NCI-H1105 treated with DMSO at 0.1 percent for 48 hours (cell line): ENCODE measurements around the gene TRIP6.
A peak's percentile ranks its signal among the peaks of the same experiment; 100 is the strongest.
"Not testable (repeated sequence)": the region's sequence is repeated elsewhere in the genome, so short reads cannot be mapped to it uniquely, and the experiment has no call there.

Source experiments
- DNase-seq: peaks from one replicate; lab custom pipeline; 2025; lab: John Stamatoyannopoulos, UW

TRIP6 gene

GRCh38 chr7:100890653-100891567 is 23.7 kb downstream of the TRIP6 start:
- no peak for DNase-seq

DNA sequence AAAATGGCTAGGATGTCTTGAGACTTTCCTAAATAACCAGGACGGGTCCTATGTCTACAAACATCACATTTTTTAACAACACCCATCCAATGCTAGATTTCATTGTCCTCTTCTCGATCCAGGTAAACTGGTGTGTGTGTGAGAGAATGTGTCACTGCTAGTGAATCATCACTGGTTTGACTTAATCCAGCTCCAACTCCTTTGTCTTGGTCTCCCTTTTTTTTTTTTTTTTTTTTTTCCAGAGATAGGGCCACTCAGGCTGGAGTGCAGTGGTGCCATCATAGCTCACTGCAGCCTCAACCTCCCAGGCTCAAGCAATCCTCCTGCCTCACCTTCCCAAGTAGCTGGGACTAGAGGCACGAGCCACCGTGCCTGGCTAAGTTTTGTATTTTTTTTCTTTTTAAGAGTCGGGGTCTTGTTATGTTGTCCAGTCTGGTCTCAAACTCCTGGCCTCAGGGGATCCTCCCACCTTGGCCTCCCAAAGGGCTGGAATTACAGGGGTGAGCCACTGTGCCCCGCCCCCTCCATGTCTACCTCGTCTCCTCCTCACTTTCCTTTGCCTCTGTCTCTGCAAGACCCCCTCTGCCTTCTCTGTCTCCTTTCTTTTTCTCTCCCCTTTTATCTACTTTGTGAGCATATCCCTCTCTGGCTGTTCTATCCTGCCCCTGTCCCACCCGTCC is 24.5 kb downstream of the TRIP6 start:
- no peak for DNase-seq

DNA sequence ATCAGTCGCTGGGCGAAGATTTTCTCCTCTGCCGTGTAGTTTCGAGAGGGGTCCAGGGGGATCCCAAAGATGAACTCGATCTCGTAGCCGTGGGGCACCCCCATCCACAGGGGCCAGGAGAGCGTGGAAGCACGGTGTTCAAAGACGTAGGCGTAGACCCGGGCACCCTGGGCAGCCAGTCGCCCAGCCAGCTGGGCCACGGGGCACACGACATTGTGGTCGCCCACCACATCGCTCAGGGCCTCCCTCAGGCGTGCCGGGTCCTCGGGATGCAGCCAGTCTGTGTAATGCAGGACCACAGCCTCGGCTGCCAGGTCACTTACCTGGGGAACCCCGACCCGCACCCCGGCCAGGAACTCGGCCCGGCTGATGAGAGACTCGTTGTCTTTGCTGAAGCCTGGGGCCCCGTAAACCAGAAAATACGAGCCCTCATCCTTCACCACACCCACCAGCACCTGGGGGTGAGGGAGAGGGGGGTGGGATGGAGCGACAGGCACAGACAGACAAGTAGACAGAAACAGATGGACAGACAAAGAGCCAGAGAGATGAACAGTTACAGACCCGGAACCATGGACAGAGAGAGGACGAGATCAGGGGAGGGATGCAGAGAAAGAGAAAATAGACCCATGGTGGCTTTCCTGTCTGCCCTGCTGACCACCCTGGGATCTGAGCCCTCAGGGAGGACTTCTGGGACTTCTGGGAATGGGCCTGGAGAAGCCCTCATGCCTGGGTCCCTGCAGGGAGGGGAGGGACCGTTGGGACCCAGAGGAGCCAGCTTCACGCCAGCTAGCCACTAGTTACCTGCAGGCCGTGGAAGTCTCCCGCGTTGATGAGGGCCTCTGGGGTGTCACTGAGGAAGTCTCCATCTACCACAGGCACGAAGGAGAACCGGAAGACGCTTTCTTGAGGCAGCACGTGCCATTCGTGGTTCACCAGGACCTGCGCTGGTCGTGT is 25.5 kb downstream of the TRIP6 start:
- DNase-seq, result no peak

DNA sequence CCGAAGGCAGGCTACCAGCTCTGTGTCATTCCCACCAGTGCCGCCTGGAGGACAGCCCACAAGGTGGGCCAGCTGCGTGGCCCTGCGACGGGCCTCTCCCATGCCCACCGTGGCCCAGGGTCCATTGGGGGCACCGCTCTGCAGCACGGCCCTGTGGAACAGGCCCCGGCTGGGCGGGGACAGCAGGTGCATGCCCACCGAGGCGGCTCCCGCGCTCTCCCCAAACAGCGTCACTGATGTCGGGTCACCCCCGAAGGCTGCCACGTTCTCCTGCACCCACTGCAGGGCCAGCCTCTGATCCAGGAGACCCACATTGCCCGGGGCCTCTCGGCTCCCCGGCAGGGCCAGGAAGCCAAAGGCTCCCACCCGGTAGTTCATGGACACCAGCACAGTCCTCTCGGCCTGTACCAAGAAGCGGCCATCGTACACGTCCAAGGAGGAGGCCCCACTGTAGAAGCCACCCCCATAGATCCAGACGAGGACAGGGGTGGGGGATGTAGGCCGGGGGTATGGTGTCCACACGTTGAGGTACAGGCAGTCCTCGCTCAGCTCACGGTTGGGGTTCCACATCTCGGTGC is 26.2 kb downstream of the TRIP6 start:
- no peak for DNase-seq

DNA sequence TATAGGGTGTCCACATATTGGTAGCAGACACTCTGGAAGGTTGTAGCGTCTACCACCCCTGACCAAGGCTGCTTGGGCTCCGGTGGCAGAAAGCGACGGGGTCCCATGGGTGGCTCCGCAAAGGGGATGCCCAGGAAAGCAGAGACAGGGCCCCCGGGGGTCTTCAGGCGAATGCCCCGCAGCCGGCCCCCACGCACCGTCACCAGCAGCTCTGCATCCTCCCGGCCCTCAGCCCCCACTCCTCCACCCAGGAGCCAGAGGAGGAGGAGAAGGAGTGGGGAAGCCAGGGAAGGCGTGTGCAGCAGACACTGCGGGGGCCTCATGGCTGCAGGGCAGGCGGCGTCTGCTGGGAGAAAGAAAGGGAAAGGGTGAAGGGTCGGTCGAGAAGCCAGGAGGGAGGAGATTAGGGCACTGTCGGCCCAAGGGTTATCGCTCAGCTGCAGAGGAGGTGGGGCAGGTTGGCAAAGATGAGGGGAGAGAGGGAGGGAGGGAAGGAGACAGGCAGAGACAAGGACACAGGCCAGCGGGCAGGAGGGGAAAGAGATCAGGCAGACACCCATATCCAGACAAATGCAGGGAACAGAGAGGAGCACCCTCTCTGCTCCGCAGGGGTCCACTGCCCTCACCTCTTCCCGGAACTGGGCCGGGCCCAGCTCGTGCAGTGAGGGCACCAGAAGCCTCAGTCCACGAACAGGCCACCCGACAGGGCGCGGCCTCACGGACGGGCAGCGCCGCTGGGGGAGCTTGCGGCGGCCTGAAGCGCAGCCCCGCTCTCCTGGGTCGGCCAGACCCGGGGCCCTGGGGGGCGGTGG is 26.9 kb downstream of the TRIP6 start:
- DNase-seq, result no peak

DNA sequence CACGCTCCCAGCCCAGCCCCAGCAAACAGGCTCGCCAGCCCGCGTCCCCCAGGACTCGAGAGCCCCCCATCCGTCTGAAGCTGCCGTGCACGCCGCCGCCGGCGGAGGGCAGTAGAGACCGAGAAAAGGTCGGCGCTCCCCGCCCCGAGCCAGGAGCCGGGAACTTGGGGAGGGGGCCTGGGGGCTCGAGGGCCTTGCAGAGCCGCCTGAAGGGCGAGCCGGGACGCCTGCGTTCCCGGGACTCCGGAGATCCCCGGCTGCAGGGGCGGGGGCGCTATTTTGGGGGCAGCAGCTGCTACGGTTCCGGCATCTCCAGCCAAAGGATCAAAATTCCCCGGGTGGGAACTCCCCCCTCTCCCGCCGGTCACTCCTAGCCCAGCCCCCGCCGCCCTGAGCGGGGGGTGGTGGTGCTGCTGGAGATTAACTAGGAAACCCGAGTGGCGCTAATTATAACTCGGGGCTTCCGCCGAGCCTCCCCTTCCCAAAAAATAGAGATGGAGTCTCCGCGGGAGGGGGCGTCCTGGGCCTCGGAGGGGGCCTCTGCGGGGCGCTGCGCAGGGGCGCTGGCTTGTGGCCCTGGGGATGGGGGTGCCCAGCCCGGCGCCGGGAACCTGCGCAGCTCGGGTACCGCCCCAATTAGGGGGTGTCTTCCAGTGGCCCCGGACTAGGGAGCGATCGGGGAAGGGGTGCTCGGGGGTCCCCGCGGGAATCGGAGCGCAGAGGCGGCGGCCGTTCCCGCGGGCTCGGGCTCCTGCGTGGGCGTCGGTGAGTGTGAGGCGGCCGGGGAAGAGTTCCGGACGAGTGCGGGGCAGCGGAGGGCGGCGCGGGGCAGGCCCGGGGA is 27.9 kb downstream of the TRIP6 start:
- DNase-seq, result peak; percentile 28

DNA sequence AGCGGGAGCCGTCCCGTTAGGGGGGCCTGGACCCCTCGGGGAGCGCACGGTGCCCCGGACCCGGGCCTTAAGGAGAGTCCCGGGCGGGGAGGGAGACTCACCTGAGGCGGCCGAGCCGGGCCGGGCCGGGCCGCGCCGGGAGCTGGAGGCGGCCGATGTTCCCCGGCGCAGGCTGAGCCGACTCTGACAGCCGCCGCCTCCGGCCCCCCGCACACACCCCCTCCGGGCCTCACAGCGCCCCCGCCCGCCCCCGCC is 28.4 kb downstream of the TRIP6 start, which contains the start of gene ACHE:
Gene ACHE, minus strand, starts transcription at position 188 of the 255 bp plus-strand sequence. CDS start 1,656 bp downstream, outside the sequence.
- DNase-seq, result no peak

GRCh38 chr7:100895956-100896731 is 29.0 kb downstream of the TRIP6 start:
- peak; percentile 53 for DNase-seq

DNA sequence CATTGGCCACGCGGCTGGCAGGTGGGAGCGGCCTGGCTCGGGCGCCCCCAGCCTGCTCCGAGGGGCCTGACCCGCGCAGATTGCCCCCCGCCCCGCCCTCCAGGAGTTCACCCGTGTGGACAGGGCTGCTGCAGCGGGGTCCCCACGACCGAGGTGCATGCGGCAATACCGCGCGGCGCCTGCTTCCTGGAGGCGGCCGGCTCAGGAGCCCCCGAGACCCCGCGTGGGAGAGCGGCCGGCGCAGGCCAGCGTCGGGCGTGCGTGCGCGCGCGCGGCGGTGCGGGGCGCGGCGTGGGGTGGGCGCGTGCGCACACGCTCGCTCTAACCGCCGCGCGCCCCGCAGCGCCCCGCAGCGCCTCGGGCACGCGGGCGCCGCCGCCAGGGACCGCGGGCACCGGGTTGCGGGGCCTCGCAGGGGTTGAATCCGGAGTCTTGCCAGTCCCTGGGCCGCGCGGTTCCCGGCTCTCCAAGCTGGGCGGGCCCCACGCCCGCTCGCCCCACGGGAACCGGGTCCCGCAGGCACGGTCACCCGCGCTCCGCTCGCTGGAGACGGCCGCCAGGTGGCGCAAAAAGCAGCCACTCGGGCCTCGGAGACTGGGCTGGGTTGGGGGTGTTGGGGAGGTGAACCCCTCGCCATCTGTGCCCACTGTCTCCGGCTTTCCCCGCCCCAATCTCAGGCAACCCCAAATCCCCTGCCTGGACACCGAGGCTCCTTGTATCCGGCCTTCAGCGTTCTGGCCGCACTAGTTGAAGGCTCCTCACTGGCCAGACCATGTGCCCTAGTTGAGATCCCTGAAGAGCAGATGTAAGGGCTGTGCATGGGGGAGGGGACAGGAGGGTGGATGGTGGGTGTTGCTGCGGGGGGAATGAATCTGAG is 29.8 kb downstream of the TRIP6 start:
- DNase-seq, result no peak

DNA sequence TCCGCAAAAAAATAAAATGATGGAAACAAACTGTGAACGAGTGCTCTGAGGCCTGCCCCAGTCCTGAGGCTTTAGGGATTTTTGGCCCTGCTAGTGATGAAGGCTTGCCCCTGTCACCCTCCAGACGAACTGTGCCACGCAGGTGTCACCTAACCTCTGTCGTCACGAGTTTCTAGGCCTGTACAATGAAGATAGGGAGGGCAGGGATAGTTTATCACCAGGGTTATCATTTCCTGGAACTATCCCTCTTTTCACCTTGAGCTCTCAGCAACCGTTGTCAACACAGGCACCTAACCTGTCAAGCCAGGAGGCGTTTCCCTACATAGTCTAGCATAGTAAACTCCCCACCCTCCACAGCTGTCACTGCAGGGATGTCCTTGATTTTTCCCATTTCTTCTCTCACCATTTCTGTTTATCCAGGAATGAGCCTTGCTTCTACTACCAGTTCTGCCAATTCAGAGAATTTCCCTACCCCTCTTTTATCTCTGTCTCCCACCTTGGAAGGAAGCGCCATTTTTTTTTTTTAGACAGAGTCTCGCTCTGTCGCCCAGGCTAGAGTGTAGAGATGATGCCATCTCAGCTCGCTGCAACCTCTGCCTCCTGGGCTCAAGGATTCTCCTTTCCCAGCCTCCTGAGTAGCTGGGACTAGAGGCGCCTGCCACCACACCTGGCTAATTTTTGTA is 30.7 kb downstream of the TRIP6 start:
- no peak for DNase-seq

GRCh38 chr7:100899432-100899831 is 32.2 kb downstream of the TRIP6 start:
- DNase-seq, result no peak

- no peak for DNase-seq
These were observed 33.8 kb downstream of the TRIP6 start for GRCh38 chr7:100900978-100901377.

GRCh38 chr7:100901921-100902332 is 34.7 kb downstream of the TRIP6 start:
- DNase-seq, result no peak

DNA sequence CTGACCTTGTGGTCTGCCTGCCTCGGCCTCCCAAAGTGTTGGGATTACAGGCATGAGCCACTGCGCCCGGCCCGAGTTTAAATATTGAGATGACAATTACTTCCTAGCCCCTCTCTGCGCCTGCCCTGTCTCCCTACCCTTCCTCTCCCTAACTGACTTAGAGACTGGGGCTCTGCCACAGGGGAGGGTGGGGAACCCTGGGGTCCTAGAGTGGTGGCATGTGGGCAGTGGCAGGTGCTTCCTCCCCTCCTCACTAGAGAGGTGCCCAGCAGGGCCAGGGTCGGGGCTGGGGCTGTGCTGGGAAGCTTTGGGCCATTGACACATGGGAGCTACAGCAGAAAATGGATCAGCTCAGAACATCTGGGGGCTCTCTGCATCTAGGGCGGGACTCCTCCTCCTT is 35.5 kb downstream of the TRIP6 start:
- no peak for DNase-seq

- no peak for DNase-seq
These were observed 41.3 kb downstream of the TRIP6 start for GRCh38 chr7:100908512-100908911.

DNA sequence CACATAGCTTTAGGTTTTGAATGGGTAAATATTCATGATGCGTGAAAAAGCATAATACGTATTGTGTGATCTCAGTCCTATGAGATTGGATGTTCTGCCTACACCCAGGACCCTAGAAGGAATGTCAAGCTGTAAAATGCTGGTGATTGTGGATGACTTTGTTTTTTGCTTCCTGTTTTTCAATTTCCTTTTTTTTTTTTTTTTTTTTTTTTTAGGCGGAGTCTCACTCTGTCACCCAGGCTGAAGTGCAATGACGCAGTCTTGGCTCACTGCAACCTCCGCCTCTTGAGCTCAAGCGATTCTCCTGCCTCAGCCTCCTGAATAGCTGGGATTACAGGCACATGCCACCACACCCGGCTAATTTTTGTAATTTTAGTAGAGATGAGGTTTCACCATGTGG is 43.3 kb downstream of the TRIP6 start:
- DNase-seq, result not testable (repeated sequence)

GRCh38 chr7:100911484-100911883 is 44.3 kb downstream of the TRIP6 start:
- no peak for DNase-seq
